ENCODE data around the gene GLYR1.

Gene GLYR1

GRCh38 chr16:4790261-4790660 is 56.8 kb downstream of the GLYR1 start:
- H3K4me1 ChIP-seq = no peaks in the 10 kb centered on the region
- H3K27ac ChIP-seq = no peak overlapping the region
- DNase-seq = no peak
- H3K4me3 ChIP-seq = no peak overlapping the region
- H3K9me3 ChIP-seq = no peaks in the 10 kb centered on the region
- H3K27me3 ChIP-seq = peaks cover 0 to 6% of the 10 kb centered on the region in 2 donors
- intact Hi-C loops (cut with DNase I; ENCODE audit: low total_unique reads) = no loop called here
- no peak for TF ChIP-seq CTCF (IDR thresholded peaks at IDR 0.05)
- no peaks in the 10 kb centered on the region for H3K36me3 ChIP-seq

GRCh38 chr16:4788910-4789309 is 58.2 kb downstream of the GLYR1 start:
- intact Hi-C loops (cut with DNase I; ENCODE audit: low total_unique reads) = no loop called here
- H3K4me1 ChIP-seq = no peaks in the 10 kb centered on the region

GRCh38 chr16:4788489-4788889 is 58.6 kb downstream of the GLYR1 start:
- H3K27ac ChIP-seq = no peak overlapping the region
- intact Hi-C loops (cut with DNase I; ENCODE audit: low total_unique reads) = no loop called here
- TF ChIP-seq CTCF (IDR thresholded peaks at IDR 0.05) = no peak
- no peaks in the 10 kb centered on the region for H3K9me3 ChIP-seq
- no peaks in the 10 kb centered on the region for H3K36me3 ChIP-seq
- no peaks in the 10 kb centered on the region for H3K4me1 ChIP-seq
- peaks cover 0 to 6% of the 10 kb centered on the region in 2 donors for H3K27me3 ChIP-seq
- no peak overlapping the region for H3K4me3 ChIP-seq
- DNase-seq = no peak

More at GRCh38 chr16:4788910-4789309, 58.2 kb downstream of the GLYR1 start:
- Histone ChIP-seq H3K27me3 (peaks cover 0 to 6% of the 10 kb centered on the region in 2 donors), H3K36me3 (no peaks in the 10 kb centered on the region), H3K27ac (no peak overlapping the region), H3K4me3 (no peak overlapping the region), H3K9me3 (no peaks in the 10 kb centered on the region)
- no peak for DNase-seq
- TF ChIP-seq CTCF (IDR thresholded peaks at IDR 0.05) = no peak

GRCh38 chr16:4787627-4788482 is 59.2 kb downstream of the GLYR1 start, which contains the start of gene SEPTIN12:
SEPTIN12 (minus strand) TSS chr16:4788345; CDS start chr16:4787645, 700 bp downstream.
- no peaks in the 10 kb centered on the region for H3K9me3 ChIP-seq
- intact Hi-C loops (cut with DNase I; ENCODE audit: low total_unique reads) = no loop called here
- no peak for TF ChIP-seq CTCF (IDR thresholded peaks at IDR 0.05)
- H3K4me1 ChIP-seq = no peaks in the 10 kb centered on the region
- no peak for DNase-seq
- H3K4me3 ChIP-seq = no peak within 1 kb of the TSS
- H3K27ac ChIP-seq = no peak within 1 kb of the TSS
- no peaks in the 10 kb centered on the region for H3K36me3 ChIP-seq
- H3K27me3 ChIP-seq = peaks cover 0 to 6% of the 10 kb centered on the region in 2 donors

- no peaks in the 10 kb centered on the region for H3K9me3 ChIP-seq
- no peak for DNase-seq
- H3K4me1 ChIP-seq = no peaks in the 10 kb centered on the region
- H3K36me3 ChIP-seq = no peaks in the 10 kb centered on the region
- intact Hi-C loops (cut with DNase I; ENCODE audit: low total_unique reads) = no loop called here
- no peak overlapping the region for H3K27ac ChIP-seq
- peaks cover 0 to 6% of the 10 kb centered on the region in 2 donors for H3K27me3 ChIP-seq
- TF ChIP-seq CTCF (IDR thresholded peaks at IDR 0.05) = no peak
- no peak overlapping the region for H3K4me3 ChIP-seq
Measured at GRCh38 chr16:4787068-4787467, 60.0 kb downstream of the GLYR1 start.
